Measurements from ENCODE around the gene NTRK3.

DNA sequence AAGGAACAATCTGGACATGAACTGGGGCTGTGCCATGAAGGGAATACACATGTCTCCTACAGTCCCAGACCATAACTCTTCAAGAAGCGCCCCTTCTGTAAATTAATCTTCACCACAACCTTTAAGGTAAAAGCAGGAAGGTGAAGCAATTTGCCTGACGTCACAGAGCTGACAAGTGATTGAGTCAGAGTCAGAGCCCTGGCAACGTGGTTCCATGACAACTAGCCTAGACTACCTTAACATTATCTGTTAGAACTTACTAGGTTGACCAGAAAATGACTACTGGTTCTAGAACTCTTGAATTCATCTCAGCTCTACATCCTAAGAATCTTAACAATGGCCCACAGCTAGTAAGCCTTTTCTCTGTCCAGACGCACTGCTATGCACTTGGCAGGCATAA is 124.6 kb downstream of the NTRK3 start:
- TF ChIP-seq, protein P1, sequence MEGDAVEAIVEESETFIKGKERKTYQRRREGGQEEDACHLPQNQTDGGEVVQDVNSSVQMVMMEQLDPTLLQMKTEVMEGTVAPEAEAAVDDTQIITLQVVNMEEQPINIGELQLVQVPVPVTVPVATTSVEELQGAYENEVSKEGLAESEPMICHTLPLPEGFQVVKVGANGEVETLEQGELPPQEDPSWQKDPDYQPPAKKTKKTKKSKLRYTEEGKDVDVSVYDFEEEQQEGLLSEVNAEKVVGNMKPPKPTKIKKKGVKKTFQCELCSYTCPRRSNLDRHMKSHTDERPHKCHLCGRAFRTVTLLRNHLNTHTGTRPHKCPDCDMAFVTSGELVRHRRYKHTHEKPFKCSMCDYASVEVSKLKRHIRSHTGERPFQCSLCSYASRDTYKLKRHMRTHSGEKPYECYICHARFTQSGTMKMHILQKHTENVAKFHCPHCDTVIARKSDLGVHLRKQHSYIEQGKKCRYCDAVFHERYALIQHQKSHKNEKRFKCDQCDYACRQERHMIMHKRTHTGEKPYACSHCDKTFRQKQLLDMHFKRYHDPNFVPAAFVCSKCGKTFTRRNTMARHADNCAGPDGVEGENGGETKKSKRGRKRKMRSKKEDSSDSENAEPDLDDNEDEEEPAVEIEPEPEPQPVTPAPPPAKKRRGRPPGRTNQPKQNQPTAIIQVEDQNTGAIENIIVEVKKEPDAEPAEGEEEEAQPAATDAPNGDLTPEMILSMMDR (IDR thresholded peaks at IDR 0.05), result no peak
- no peak for TF ChIP-seq POLR2A (IDR thresholded peaks at IDR 0.05)

All from testis (tissue), 2 donors.